ENCODE measurements around the gene DNAH10.
"Not testable (repeated sequence)": the region's sequence is repeated elsewhere in the genome, so short reads cannot be mapped to it uniquely, and the experiment has no call there.

Gene DNAH10

DNA sequence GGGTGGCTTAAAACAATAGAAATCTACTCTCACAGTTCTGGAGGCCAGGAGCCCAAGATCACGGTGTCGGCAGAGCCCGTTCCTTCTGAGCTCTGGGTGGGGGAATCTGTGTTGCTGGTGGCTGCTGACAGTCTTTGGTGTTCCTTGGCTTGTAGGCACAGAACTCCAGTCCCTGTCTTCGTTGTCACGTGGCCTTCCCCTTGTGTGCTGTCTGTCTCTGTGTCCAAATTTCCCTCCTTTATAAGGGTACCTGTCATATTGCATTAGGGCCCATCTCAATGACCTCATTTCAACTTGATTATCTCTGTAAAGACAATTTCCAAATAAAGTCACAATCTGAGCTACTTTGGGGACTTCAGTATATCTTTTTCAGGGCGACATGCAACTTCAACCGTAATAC is 128.9 kb downstream of the DNAH10 start:
- DNase-seq, result no peak

DNA sequence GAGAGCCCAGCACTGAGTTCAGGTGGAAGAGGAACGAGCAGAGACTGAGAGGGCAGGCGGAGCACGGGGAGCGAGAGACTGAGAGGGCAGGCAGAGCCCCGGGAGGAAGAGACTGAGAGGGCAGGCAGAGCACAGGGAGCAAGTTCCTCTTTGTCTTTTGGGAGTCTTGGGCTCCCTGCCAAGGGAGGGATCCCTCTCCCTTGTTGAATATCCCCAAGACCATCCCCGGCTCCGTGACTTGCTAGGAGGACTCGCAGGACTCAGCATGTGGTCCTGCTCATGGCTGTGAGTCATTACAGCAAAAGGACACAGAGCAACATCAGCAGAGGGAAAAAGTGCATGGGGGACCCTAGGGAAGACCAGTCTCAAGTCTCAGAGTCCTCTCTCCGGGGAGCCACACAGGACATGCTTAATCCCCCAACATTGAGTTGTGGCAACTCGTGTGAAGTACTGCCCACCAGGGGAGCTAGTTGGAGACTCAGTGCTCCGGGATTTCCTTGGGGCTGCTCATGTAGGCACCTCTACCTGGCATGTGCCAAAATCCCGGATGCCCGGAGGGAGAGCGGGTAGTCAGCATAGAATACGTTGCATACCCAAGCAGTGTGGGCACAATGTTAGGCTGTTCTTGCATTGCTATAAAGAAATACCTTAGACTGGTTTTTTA is 129.5 kb downstream of the DNAH10 start:
- no peak for DNase-seq

DNA sequence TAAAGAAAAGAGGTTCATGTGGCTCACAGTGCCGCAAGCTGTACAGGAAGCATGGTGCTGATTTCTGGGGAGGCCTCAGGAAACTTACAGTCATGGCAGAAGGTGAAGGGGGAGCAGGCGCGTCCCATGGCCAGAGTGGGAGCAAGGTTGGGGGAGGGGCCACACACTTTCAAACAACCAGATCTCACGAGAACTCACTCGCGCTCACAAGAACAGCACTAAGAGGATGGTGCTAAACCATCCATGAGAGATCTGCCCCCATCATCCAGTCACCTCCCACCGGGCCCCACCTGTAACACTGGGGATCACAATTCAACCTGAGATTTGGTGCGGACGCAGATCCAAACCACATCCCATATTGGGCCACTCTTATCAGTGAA is 130.1 kb downstream of the DNAH10 start:
- DNase-seq, result no peak

DNA sequence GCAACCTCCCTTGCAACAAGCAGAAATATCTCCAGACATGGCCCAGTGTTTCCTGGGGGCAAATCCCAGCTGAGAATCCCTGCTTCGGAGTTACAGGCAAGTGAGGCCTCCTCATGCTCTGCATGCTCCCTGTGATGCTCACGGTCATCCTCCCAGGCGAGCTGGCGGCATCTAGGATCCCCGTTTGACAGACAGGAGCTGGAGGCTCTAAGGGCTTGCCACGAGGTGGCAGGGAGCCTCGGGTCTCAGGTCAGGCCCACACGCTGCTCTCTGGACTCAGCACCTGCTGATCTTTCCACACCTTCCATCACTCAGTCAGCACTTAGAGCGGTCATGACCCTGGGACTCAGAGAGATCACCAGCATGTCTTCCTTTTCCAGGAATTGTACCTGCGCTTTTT is 130.8 kb downstream of the DNAH10 start:
- no peak for DNase-seq

DNA sequence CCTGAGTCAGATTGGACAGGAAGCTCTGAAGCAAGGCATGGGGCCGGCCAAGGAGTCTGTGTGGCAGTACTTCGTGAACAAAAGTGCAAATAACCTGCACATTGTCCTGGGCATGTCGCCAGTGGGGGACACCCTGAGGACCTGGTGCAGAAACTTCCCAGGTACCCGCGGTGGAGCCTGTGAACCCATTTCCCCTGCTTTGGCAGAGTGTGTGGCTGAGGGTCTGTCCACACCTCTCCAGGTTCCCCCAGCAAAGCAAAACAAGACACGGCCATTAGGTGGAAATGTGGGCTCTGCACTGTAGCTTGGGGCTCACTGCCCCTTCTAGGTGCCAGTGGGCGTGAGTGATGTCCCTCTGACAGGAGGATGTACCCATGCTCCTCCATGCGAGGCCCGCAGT is 131.2 kb downstream of the DNAH10 start:
- DNase-seq, result no peak

DNA sequence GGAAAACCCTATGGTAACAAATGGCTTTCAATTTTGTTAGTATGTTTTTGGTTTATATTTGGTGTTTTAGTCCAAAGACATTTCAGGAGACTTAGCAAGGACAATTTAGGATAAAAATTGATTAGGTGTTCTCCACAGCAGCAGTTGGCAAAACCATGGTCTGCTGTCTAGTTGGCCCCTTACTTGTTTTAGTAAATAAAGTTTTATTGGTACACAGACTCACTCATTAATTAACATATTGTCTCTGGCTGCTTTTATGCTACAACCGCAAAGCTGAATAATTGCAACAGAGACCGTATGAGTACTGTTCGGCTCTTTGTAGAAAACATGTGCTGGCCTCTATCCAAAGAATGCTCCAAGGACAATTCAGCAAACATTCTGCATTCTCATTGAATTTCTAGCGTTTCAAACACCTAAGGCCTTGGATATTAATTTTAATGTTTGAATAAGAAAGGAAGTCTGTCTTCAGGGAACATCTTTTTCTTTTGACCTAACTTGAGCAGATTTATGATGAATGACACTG is 132.8 kb downstream of the DNAH10 start:
- no peak for DNase-seq

DNA sequence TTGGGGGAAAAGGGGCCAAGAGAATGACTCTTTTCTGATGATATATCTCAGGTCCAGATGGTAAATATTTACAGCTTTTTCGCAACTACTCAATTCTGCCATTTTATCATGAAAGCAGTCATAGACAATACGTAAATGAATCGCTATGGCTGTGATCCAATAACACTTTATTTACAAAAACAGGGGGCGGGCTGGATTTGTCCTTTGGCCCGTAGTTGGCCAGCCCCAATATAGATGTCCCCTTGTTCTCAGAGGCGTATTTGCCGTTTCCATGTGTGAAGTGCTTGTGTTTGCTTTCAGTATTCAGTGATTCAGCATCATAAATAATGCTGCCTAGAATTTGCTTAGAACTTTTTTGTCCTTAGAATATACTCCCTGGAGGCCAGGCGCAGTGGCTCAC is 133.3 kb downstream of the DNAH10 start:
- no peak for DNase-seq

DNA sequence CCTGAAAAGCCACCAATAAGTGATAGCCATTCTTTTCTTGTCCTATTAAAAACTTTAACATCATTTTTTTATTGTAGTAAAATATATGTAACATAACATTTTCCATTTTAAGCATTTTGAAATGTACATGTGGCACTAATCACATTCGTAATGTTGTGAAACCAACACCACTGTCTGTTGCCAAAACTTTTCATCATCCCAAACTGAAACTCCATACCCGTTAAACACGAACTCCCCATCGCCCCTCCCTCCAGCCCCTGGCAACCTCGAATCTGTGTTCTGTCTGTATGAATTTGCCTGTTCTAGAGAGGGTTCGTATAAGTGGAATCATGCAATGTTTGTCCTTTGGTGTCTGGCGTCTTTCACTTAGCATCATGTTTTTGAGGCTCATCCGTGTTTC is 134.7 kb downstream of the DNAH10 start:
- no peak for DNase-seq

DNA sequence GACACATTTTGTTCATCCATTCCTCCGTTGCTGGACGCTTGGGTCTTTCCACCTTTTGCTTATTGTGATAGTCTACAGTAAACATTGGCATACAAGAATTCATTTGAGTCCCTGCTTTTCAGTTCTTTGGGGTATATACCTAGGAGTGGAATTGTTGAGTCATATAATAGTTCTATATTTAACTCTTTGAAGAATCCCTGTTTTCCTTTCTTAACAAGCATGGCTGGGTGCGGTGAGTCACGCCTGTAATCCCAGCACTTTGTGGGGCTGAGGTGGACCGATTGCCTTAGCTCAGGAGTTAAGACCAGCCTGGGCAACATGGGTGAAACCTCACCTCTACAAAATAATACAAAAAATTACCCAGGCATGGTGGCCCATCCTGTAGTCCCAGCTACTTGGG is 135.1 kb downstream of the DNAH10 start:
- no peak for DNase-seq

DNA sequence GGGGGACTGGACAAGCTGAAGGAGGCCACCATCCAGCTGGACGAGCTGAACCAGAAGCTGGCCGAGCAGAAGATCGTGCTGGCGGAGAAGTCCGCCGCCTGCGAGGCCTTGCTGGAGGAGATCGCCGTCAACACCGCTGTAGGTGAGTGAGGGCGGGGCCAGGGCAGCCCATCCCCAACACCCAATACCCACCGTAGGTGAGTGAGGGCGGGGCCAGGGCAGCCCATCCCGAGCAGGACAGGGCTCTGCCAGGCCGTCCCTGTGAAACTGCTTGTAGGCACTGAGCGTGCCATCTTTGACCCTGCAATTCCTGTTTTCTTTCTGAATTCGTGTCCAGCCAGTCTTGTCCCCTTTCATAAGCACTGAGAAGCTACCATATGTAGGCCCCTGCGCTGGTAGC is 136.6 kb downstream of the DNAH10 start:
- no peak for DNase-seq

DNA sequence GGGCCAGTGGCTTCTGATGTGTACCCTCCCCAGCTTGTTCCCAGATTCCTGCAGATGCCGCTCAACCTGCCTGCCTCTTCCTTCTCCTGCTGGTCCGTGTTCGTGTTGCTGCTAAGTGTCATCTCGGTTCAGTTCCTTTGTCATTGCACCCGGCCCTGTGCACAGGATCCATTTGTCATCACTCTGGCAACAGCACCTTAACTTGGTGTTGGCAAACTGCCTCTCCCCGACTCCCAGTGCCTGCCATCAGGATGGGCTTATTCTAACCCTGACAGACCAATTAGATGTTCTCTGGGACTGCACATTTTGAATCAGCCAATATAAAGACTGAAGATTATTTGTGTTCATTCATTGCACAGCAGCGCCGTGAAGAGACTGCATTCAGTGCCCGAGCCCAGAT is 137.3 kb downstream of the DNAH10 start:
- no peak for DNase-seq

DNA sequence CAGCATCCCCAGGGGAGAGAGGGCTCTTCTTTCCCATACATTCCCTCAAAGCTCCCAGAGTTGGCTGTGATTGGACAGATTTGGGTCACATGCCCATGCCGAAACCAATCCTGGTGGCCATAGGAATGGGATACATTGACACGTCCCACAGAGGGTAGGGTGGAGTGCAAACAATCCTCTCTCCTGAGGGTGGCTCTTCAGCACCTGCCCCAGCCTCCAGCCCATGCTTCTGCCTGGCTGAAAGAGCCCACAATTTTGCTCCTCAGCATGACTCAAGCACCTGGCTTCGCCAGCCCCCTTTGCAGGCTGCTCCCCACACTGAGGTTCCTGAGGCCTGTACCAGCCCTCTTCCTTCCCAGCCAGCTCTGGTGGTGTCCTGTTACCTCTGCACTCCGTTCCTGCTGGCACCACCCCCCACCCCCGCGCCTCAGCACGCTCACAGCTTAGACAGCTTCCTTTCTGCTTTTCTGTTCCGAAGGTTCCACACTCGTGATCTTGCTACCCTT is 138.8 kb downstream of the DNAH10 start:
- DNase-seq, result peak in 1 of 2 donors; percentile 32

DNA sequence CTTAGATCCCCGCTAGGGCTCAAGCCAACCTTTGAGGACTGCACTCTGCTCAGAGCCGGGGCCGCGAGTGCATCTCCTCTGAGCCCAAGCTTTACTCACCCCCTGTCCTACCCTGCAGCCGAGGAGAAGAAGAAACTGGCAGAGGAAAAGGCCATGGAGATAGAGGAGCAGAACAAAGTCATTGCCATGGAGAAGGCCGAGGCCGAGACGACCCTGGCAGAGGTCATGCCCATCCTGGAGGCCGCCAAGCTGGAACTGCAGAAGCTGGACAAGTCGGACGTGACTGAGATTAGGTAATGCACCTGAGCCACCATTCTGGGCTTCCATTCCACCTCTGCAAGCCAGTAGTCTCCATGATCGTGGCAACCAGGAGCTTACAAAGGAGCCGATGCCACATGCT is 140.7 kb downstream of the DNAH10 start:
- no peak for DNase-seq

DNA sequence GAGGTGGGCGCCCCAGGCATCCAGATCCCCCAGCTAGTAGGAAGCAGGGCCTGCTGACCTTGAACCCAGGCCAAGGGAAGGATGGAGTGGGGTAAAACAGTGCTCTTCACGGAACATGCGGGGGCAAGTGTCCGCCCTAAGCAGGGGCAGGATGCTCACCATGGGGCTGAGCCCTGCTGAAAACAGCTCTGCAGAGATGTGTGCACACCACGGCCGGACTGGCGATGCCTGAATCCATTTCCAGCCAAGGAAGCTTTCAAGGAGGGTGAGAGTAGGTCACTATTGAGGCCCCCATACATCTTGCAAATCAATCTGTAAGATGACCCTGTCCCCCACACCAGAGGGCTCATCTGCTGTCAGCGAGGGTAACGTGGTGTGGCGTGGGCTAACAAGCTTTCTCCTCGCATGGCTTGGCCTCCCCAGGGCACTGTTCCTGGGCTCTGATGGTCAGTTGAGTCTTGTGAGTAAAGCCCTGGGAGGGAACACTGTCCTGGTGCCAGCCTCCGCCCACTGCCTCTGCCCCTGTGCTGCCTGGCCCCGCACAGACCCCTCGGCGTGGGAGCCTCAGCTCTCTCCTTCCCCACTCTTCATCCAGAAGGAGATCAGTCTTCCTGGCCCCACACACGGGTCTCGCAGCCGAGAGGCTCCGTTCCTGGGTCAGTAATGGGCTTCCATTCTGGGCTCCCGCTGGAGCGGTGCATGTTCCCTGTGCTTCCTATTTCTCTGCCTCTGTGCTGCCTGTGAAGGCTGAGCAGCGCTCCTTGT is 141.4 kb downstream of the DNAH10 start:
- no peak for DNase-seq

DNA sequence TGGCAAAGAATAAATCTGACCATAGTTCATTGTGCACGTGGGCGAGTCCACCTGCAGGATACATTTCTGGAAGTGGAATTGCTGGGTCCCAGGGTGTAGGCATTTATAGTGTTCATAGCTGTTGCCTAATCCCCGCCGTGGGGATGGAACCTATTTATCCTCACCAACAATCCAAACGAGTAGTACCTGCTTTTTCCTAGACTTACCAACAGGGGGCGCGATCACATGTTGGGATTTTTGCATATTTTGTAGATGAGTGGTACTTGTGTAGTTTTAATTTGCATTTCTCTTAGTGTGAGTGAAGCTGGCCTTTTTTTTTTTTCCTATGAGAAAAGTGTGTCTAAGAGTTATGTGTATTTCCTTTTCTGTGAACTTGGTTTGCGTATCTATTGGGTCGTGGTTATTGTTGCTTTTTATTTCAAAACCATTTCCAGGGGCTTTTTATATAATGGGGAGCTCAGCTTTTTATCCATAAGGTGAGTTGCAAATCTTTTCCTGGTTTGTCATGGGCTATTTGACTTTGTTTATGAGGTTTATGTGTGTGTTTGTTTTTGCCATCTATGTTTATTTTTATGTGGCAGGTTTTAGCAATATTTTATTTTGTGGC is 143.3 kb downstream of the DNAH10 start:
- DNase-seq, result peak; percentile 69 to 77

DNA sequence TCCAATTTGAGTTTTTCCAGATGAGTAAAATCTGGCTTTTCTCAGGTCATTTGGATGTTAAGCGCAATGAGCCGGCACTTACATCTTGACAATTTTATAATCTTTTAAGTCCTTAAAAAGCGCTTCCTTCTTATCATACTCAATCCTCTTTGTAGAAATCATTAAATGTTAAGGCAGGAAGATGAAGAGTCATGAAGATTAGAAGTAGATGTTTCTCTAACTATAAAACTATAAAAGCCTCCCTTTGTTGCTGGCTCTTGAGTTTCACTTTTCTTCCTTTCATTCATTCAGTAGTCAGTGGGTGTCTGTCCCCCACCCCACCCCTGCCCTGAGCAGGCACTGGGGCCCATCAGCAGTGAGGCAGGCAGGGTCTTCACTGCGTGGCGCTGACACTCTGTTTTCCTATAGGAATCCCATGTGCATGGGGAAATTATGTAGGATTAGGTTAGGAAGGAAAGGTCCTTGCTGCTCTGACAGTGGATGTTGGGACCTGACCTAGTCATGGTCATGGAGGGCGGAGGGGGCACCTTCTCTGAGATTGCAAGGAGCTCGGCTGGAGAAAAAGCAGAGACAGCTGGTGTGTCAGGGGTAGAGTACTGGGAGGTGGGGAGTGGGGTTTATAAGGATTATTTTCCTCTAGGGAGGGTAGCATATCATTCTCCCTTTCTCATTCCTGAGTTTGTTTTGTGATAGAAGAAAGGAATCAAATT is 144.8 kb downstream of the DNAH10 start:
- DNase-seq, result no peak

DNA sequence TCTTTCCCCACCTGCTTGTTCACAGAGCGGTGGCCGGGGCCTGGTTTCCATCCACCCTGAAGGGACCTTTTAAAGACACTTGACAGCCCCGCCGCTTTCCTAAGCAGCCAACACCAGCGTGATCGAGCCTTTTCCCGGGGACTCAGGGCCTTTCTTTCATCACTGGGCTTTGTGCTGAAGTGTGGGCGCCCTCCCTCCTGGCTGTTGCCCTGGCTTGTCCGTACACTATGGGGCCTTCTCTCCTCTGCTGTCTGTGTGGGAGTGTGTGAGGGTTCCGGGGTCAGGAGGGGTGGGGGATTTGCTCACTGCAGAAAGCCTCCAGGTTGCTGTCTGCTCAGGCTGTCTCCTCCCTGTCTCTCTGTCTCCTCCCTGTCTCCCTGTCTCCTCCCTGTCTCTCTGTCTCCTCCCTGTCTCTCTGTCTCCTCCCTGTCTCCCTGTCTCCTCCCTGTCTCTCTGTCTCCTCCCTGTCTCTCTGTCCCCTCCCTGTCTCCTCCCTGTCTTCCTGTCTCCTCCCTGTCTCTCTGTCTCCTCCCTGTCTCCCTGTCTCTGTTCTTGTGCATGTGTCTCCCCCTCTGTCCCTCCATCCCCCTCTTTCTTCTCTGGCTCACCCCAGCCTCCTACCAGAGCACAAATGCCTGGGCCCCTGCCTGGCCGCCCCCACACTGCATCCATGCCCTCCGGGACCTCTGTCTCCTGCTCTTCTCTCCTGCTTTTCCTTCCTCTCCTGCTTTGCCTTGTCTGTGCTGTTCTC is 145.8 kb downstream of the DNAH10 start:
- DNase-seq, result no peak

DNA sequence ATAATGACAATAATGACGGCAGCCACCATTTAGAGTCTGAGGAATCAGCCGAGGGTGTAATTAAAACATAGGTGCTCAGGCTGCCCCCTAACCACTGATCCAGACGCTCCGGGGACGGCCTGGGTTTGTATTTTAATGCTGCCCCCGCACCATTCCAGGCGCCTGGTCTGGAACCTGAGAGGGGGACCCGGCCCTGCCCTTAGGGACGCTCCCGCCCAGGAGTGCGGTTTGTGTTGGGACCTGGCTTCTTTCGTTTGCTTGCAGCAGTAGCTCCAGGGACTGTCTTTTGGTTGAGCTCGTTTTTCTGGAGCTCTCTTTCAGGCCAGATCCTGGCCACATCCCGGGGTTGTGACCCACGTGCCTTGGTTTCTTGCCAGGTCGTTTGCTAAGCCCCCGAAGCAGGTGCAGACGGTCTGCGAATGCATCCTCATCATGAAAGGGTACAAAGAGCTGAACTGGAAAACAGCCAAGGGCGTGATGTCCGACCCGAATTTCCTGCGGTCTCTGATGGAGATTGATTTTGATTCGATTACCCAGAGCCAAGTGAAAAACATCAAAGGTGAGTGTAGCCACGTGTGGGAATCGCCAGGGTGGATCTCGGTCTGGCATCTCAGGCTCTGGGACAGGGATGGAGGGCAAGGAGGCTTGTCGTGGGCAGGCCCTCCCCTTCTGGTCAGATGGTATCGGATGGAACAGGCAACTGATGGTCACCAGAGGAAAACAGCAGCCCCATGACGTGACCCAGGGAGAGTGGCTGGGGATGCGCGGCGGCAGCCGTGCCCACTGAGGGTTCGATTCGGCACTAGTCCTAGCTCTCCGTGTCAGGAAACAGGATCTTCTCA is 147.0 kb downstream of the DNAH10 start:
- no peak for DNase-seq

DNA sequence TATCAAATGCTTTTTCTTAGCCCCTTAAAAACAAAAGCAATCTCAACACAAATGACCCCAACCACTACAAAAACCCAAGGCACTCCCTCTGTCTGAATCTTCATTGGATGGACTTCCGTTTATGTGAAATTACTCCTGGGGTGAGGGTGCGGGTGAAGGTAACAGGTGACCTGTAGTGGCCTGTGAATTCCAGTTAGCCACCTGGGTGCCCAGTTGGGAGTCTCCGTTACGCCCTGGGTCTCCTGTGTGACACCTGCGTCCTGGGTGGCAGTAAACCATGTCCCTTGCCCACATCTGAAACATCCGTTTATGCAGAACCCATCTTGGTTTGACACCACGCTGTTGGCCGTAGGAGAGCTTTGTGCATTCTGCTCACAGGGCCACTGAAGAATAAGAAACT is 148.0 kb downstream of the DNAH10 start:
- DNase-seq, result no peak

DNA sequence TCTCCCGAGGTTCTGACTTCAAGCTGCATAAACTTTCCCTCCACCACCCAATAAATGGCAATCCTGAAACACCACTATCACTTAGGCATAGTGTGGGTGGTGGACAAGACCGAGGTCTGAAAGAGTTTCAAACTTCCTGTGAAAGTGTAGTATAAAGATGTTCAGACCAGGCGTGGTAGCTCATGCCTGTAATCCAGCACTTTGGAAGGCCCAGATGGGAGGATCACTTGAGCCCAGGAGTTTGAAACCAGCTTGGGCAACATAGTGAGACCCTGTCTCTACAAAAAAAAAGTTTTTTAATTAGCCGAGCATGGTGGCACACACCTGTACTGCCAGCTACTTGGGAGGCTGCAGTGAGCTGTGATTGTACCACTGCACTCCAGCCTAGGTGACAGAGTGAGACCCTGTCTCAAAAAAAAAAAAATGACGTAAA is 148.7 kb downstream of the DNAH10 start:
- DNase-seq, result no peak

DNA sequence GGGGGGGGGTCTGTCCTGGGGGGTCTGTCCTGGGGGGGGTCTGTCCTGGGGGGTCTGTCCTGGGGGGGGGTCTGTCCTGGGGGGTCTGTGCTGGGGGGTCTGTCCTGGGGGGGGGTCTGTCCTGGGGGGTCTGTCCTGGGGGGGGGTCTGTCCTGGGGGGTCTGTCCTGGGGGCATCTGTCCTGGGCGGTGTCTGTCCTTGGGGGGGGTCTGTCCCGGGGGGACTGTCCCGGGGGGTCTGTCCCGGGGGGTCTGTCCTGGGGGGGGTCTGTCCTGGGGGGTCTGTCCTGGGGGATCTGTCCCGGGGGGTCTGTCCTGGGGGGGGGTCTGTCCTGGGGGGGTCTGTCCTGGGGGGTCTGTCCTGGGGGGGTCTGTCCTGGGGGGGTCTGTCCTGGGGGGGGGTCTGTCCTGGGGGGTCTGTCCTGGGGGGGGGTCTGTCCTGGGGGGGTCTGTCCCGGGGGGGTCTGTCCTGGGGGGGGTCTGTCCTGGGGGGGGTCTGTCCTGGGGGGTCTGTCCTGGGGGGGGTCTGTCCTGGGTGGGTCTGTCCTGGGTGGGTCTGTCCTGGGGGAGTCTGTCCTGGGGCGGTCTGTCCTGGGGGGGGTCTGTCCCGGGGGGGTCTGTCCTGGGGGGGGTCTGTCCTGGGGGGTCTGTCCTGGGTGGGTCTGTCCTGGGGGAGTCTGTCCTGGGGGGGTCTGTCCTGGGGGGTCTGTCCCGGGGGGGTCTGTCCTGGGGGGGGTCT is 149.7 kb downstream of the DNAH10 start:
- DNase-seq, result not testable (repeated sequence)

Measured in stimulated activated CD4-positive, alpha-beta T cell treated with anti-CD3 and anti-CD28 coated beads, Interleukin-2, amount 100 ng/mL, for 24 hours (primary cell).